K562 (cell line): ENCODE measurements around the gene TJP2. TPM values are rescaled to one million over a fixed set of nuclear protein-coding genes. Genes with fewer than 3 reads are reported as not detected.
A peak's percentile ranks its signal among the peaks of the same experiment; 100 is the strongest.

Experiments
- ASH1L ChIP-seq: fragments of 450-650 bp; IDR thresholded peaks from 2 replicates; pipeline ENCODE4 v1.6.1; 2018; ENCODE audit warnings: borderline replicate concordance, mild to moderate bottlenecking, low read depth; ENCODE audit not compliant: partially characterized antibody
- ATF7 ChIP-seq: fragments of 450-650 bp; IDR thresholded peaks from 2 replicates; pipeline ENCODE4 v1.7.1; 2014; ENCODE audit warnings: mild to moderate bottlenecking, moderate library complexity
- CCNT2 ChIP-seq: IDR thresholded peaks from 2 replicates; pipeline ENCODE4 v1.6.1; 2011; ENCODE audit warnings: borderline replicate concordance, low read depth, mild to moderate bottlenecking, moderate library complexity, mixed read lengths, low read length; ENCODE audit not compliant: insufficient read length; ENCODE audit errors: extremely low read depth
- GABPB1 ChIP-seq: sonication (generic); formaldehyde crosslinking; IDR thresholded peaks from 2 replicates; pipeline ENCODE4 v1.8.0; 2022; ENCODE audit warnings: mild to moderate bottlenecking, missing genetic modification reagents
- GATAD2B ChIP-seq: fragments of 450-650 bp; IDR thresholded peaks from 2 replicates; pipeline ENCODE4 v1.6.1; 2017; ENCODE audit warnings: mild to moderate bottlenecking, borderline replicate concordance
- NR2C2 ChIP-seq, 2 experiments: fragments of 200-800 bp in 1 of 2; sonication (Bioruptor generic) in 1 of 2; sonication (generic) in 1 of 2; formaldehyde crosslinking in 1 of 2; IDR thresholded peaks; 2 replicates each; pipeline versions ENCODE4 v1.6.1 to v1.8.0; 2016 to 2022; ENCODE audit warnings: mild to moderate bottlenecking in 1 of 2, missing compliant biosample characterization in 1 of 2, missing genetic modification characterization in 1 of 2, missing genetic modification reagents in 1 of 2
- POLR2G ChIP-seq: fragments of 200-400 bp; formaldehyde crosslinking; IDR thresholded peaks from 2 replicates; pipeline ENCODE4 v1.6.1; 2017; ENCODE audit warnings: low read depth, mild to moderate bottlenecking, antibody characterized with exemption, low read length, moderate library complexity
- SMARCB1 ChIP-seq: IDR thresholded peaks from 2 replicates; pipeline ENCODE4 v1.6.1; 2011; ENCODE audit warnings: improper control_type of control experiment, low read depth; ENCODE audit not compliant: insufficient read length
- SMARCE1 ChIP-seq: fragments of 450-650 bp; IDR thresholded peaks from 2 replicates; pipeline ENCODE4 v1.7.1; 2016; ENCODE audit warnings: mild to moderate bottlenecking
- TBP ChIP-seq: optimal IDR thresholded peaks from 2 replicates; pipeline ENCODE3; 2011; ENCODE audit warnings: low read depth, low read length, improper control_type of control experiment
- TOE1 ChIP-seq, 2 experiments: fragments of 450-650 bp in 1 of 2; sonication (generic) in 1 of 2; formaldehyde crosslinking in 1 of 2; IDR thresholded peaks; 2 replicates each; pipeline versions ENCODE4 v1.7.1 to v1.8.0; 2016 to 2022; ENCODE audit warnings: borderline replicate concordance in 2 of 2, mild to moderate bottlenecking in 2 of 2, antibody characterized with exemption in 1 of 2, inconsistent platforms in 1 of 2, low read depth in 1 of 2, missing genetic modification reagents in 1 of 2, moderate library complexity in 1 of 2
- U2AF1 ChIP-seq: fragments of 200-400 bp; formaldehyde crosslinking; optimal IDR thresholded peaks from 2 replicates; pipeline ENCODE3; 2017; ENCODE audit warnings: mild to moderate bottlenecking, low read depth, low read length, moderate library complexity
- ZNF766 ChIP-seq: fragments of 200-800 bp; sonication (Bioruptor generic); conservative IDR thresholded peaks from 2 replicates; pipeline ENCODE4 v1.6.1; 2016; ENCODE audit warnings: missing genetic modification characterization, missing compliant biosample characterization
- polyA plus RNA-seq, 8 experiments: library from polyadenylated mRNA; depleted of rRNA in 4 of 8; stranded (reverse) in 5 of 8; unstranded in 3 of 8; fragments of >200 nt; fragmentation: Nextera tagmentation in 2 of 8; fragmentation: Illumina TruSeq in 1 of 8; extraction: Ambion mirVana in 2 of 8; extraction: Trizol in 1 of 8; gene quantifications; 2 replicates each; pipeline versions ENCODE4 v1.2.1 to v1.2.3, GENCODE V29; 2011 to 2014; ENCODE audit warnings: inconsistent platforms in 1 of 8, missing spikeins in 1 of 8
- total RNA-seq, 7 experiments: library from RNA; depleted of rRNA in 6 of 7; stranded (reverse); fragments of >200 nt in 6 of 7; fragmentation: Illumina TruSeq in 2 of 7; extraction: Trizol in 2 of 7; gene quantifications; 2 replicates each; pipeline versions ENCODE4 v1.2.1 to v1.2.3, GENCODE V29; 2011 to 2021; ENCODE audit warnings: low replicate concordance in 1 of 7
- TF ChIP-seq, protein P1 (sequence below): fragments of 450-650 bp; IDR thresholded peaks from 2 replicates; pipeline ENCODE4 v1.6.1; 2018; ENCODE audit not compliant: partially characterized antibody
- TF ChIP-seq, protein P2 (sequence below): fragments of 200-800 bp; sonication (Bioruptor generic); IDR thresholded peaks from 2 replicates; pipeline ENCODE4 v1.6.1; 2017; ENCODE audit warnings: missing genetic modification characterization, missing compliant biosample characterization
- TF ChIP-seq, protein P3 (sequence below), 2 experiments: IDR thresholded peaks; 2 replicates each; pipeline ENCODE4 v1.6.1; 2011; ENCODE audit warnings: borderline replicate concordance in 1 of 2, control low read depth in 1 of 2, low read depth in 1 of 2, low read length in 1 of 2, mild to moderate bottlenecking in 1 of 2, mixed read lengths in 1 of 2, moderate library complexity in 1 of 2; ENCODE audit not compliant: insufficient read depth in 1 of 2, insufficient read length in 1 of 2, poor library complexity in 1 of 2, severe bottlenecking in 1 of 2; ENCODE audit errors: extremely low read depth in 1 of 2
- TF ChIP-seq, protein P4 (sequence below): sonication (generic); formaldehyde crosslinking; IDR thresholded peaks from 2 replicates; pipeline ENCODE4 v1.8.0; 2022; ENCODE audit warnings: missing genetic modification reagents, mild to moderate bottlenecking, moderate library complexity, borderline replicate concordance

TJP2 gene
- total and polyA plus RNA-seq, 9 of the 15 experiments (the other 6 are each of a cell fraction or from before 2014, with no cell fraction given) = 4.0 to 24.1 (median 16.8) TPM

DNA sequence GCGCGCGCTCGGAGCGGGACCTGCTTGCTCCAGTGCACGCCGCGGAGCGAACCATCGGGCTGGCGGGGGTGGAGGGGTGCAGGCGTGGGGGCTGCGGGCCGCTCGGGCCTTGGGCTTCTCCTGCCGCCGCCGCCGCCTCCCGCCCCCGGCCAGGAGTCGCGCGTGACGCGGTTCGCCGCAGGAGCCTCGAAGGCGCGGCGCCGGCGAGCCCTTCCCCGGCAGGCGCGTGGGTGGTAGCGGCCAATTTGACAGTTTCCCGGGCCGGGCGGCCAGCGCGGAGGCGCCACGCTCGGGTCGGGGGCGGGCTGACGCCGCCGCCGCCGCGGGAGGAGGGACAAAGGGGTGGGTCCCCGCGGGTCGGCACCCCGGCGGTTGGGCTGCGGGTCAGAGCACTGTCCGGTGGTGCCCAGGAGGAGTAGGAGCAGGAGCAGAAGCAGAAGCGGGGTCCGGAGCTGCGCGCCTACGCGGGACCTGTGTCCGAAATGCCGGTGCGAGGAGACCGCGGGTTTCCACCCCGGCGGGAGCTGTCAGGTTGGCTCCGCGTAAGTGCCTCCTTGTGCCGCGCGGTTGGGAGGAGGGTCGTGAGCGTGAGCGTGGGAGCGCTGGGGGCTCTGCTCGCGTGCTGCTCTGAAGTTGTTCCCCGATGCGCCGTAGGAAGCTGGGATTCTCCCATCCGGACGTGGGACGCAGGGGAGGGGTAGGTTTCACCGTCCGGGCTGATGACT is at the start of gene TJP2 (continued):
- TF ChIP-seq, protein P1, sequence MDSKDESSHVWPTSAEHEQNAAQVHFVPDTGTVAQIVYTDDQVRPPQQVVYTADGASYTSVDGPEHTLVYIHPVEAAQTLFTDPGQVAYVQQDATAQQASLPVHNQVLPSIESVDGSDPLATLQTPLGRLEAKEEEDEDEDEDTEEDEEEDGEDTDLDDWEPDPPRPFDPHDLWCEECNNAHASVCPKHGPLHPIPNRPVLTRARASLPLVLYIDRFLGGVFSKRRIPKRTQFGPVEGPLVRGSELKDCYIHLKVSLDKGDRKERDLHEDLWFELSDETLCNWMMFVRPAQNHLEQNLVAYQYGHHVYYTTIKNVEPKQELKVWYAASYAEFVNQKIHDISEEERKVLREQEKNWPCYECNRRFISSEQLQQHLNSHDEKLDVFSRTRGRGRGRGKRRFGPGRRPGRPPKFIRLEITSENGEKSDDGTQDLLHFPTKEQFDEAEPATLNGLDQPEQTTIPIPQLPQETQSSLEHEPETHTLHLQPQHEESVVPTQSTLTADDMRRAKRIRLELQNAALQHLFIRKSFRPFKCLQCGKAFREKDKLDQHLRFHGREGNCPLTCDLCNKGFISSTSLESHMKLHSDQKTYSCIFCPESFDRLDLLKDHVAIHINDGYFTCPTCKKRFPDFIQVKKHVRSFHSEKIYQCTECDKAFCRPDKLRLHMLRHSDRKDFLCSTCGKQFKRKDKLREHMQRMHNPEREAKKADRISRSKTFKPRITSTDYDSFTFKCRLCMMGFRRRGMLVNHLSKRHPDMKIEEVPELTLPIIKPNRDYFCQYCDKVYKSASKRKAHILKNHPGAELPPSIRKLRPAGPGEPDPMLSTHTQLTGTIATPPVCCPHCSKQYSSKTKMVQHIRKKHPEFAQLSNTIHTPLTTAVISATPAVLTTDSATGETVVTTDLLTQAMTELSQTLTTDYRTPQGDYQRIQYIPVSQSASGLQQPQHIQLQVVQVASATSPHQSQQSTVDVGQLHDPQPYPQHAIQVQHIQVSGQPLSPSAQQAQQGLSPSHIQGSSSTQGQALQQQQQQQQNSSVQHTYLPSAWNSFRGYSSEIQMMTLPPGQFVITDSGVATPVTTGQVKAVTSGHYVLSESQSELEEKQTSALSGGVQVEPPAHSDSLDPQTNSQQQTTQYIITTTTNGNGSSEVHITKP = peak; percentile 96
- TF ChIP-seq ZNF766 (CRISPR knock-in tag) (0 out of 2 replicates have a peak, but pooled peaks have one; percentile 28), U2AF1 (peak; percentile 27), SMARCB1 (no peak), SMARCE1 (0 out of 2 replicates have a peak, but pooled peaks have one; percentile 14), NR2C2 (CRISPR knock-in tag; IDR thresholded peaks at IDR 0.05) (no peak), NR2C2 (tag; IDR thresholded peaks at IDR 0.05) (peak; percentile 61), ATF7 (peak; percentile 99), TBP (peak; percentile 8), POLR2G (peak; percentile 86), GATAD2B (peak; percentile 90), TOE1 (IDR thresholded peaks at IDR 0.05; ENCODE audit: borderline replicate concordance) (no peak), TOE1 (CRISPR knock-in tag; IDR thresholded peaks at IDR 0.05; ENCODE audit: borderline replicate concordance, low read depth) (no peak), ASH1L (no peak), CCNT2 (peak; percentile 55), GABPB1 (CRISPR knock-in tag) (peak; percentile 49; the same call in 1 of the 2 replicates)
- TF ChIP-seq, protein P2, sequence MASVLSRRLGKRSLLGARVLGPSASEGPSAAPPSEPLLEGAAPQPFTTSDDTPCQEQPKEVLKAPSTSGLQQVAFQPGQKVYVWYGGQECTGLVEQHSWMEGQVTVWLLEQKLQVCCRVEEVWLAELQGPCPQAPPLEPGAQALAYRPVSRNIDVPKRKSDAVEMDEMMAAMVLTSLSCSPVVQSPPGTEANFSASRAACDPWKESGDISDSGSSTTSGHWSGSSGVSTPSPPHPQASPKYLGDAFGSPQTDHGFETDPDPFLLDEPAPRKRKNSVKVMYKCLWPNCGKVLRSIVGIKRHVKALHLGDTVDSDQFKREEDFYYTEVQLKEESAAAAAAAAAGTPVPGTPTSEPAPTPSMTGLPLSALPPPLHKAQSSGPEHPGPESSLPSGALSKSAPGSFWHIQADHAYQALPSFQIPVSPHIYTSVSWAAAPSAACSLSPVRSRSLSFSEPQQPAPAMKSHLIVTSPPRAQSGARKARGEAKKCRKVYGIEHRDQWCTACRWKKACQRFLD (CRISPR knock-in tag) = peak; percentile 66; the same call in 1 of the 2 replicates
- TF ChIP-seq, protein P3, sequence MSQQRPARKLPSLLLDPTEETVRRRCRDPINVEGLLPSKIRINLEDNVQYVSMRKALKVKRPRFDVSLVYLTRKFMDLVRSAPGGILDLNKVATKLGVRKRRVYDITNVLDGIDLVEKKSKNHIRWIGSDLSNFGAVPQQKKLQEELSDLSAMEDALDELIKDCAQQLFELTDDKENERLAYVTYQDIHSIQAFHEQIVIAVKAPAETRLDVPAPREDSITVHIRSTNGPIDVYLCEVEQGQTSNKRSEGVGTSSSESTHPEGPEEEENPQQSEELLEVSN (IDR thresholded peaks at IDR 0.05; ENCODE audit: borderline replicate concordance in 1 of 2, extremely low read depth in 1 of 2, insufficient read depth in 1 of 2, insufficient read length in 1 of 2, low read depth in 1 of 2, low read length in 1 of 2, poor library complexity in 1 of 2, severe bottlenecking in 1 of 2) = peak in 1 of 2 experiments; percentile 82
- TF ChIP-seq, protein P4, sequence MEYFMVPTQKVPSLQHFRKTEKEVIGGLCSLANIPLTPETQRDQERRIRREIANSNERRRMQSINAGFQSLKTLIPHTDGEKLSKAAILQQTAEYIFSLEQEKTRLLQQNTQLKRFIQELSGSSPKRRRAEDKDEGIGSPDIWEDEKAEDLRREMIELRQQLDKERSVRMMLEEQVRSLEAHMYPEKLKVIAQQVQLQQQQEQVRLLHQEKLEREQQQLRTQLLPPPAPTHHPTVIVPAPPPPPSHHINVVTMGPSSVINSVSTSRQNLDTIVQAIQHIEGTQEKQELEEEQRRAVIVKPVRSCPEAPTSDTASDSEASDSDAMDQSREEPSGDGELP (CRISPR knock-in tag) = peak; percentile 13; the same call in 1 of the 2 replicates
